Measurements from ENCODE around the gene TRIM72. TPM values are rescaled to one million over a fixed set of nuclear protein-coding genes. Genes with fewer than 3 reads are reported as not detected.
"Not testable (repeated sequence)": the region's sequence is repeated elsewhere in the genome, so short reads cannot be mapped to it uniquely, and the experiment has no call there.

The TRIM72 gene
- total and polyA plus RNA-seq, 2 donors (not counting 3 experiments of a cell fraction or from before 2014, with no cell fraction given), result not detected

GRCh38 chr16:31269541-31269940 lies 55.6 kb downstream of the TRIM72 start:
- H3K9me1 ChIP-seq (replicated peaks; ENCODE audit: control insufficient read depth, extremely low read depth, insufficient read depth, low read length), result no peaks in the 10 kb centered on the region
- H3K9me3 ChIP-seq (replicated peaks; ENCODE audit: control insufficient read depth, insufficient read depth, low read length), result no peaks in the 10 kb centered on the region
- no peak overlapping the region for H3K27ac ChIP-seq (ENCODE audit: insufficient read depth, low read depth, low read length)
- no peaks in the 10 kb centered on the region for H3K36me3 ChIP-seq (ENCODE audit: control insufficient read depth in 2 of 2, extremely low read depth in 1 of 2, insufficient read depth in 2 of 2, low read length in 2 of 2)
- ChIA-PET POLR2A (no interaction called here), CTCF (interaction anchor here (1.0 kb wide), 1 partner anchor 21 kb away, joined by 3 read pairs; no protein-coding TSS in a partner anchor)
- no peak overlapping the region for H3K4me2 ChIP-seq (ENCODE audit: insufficient read depth, low read length)
- no peaks in the 10 kb centered on the region for H3K27me3 ChIP-seq (ENCODE audit: control insufficient read depth in 2 of 2, insufficient read depth in 2 of 2, low read length in 2 of 2)
- H3K4me3 ChIP-seq (replicated peaks in 1 of 3; ENCODE audit: insufficient read depth in 1 of 3, low read depth in 1 of 3, low read length in 3 of 3), result no peak overlapping the region
- no TSS peak for BruUV-seq (replicated peaks)
- H4K20me1 ChIP-seq (replicated peaks; ENCODE audit: control insufficient read depth, extremely low read depth, insufficient read depth, low read length), result no peaks in the 10 kb centered on the region
- intact Hi-C loops (cut with micrococcal nuclease) (no loop called here), dilution Hi-C loops (cut with MboI; ENCODE audit: extremely low pct_ligation_motif_present, low sequenced_read_pairs) (no loop called here)
- no peaks in the 10 kb centered on the region for H3K79me2 ChIP-seq (ENCODE audit: control insufficient read depth, insufficient read depth, low read length)
- DNase-seq (ENCODE audit: low read depth, low spot score) (no peak), FAIRE-seq (no peak)
- H3K4me1 ChIP-seq (ENCODE audit: control insufficient read depth, extremely low read depth, insufficient read depth, low read length), result no peaks in the 10 kb centered on the region
- TF ChIP-seq EZH2 (IDR thresholded peaks at IDR 0.05; ENCODE audit: borderline replicate concordance, low read depth, low read length, severe bottlenecking), result no peak
- no peak overlapping the region for H2AFZ ChIP-seq (ENCODE audit: low read depth, low read length)
- no peak overlapping the region for H3K9ac ChIP-seq (replicated peaks; ENCODE audit: extremely low read depth, insufficient read depth, low read length)

DNA sequence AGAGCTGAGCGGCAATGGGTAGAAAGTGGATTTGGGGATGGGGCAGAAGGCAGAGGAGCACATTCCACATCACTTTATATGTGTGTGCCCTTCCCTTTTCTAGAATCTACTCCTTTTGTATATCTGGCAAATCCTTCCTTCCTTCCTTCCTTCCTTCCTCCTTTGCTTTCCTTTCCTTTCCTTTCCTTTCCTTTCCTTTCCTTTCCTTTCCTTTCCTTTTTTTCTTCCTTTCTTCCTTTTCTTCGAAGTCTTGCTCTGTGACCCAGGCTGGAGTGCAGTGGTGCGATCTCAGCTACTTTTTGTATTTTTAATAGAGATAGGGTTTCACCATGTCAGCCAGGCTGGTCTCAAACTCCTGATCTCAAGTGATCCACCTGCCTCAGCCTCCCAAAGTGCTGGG lies 56.1 kb downstream of the TRIM72 start:
- intact Hi-C loops (cut with micrococcal nuclease); H3K9me3 ChIP-seq (replicated peaks; ENCODE audit: control insufficient read depth, insufficient read depth, low read length); dilution Hi-C loops (cut with MboI; ENCODE audit: extremely low pct_ligation_motif_present, low sequenced_read_pairs); H3K27me3 ChIP-seq (ENCODE audit: control insufficient read depth in 2 of 2, insufficient read depth in 2 of 2, low read length in 2 of 2); POLR2A ChIA-PET; H3K9ac ChIP-seq (replicated peaks; ENCODE audit: extremely low read depth, insufficient read depth, low read length); H3K9me1 ChIP-seq (replicated peaks; ENCODE audit: control insufficient read depth, extremely low read depth, insufficient read depth, low read length); BruUV-seq (replicated peaks); H3K4me1 ChIP-seq (ENCODE audit: control insufficient read depth, extremely low read depth, insufficient read depth, low read length); H3K79me2 ChIP-seq (ENCODE audit: control insufficient read depth, insufficient read depth, low read length); H3K4me2 ChIP-seq (ENCODE audit: insufficient read depth, low read length); H3K36me3 ChIP-seq (ENCODE audit: control insufficient read depth in 2 of 2, extremely low read depth in 1 of 2, insufficient read depth in 2 of 2, low read length in 2 of 2); FAIRE-seq; DNase-seq (ENCODE audit: low read depth, low spot score); H3K27ac ChIP-seq (ENCODE audit: insufficient read depth, low read depth, low read length); H3K4me3 ChIP-seq (replicated peaks in 1 of 3; ENCODE audit: insufficient read depth in 1 of 3, low read depth in 1 of 3, low read length in 3 of 3); H2AFZ ChIP-seq (ENCODE audit: low read depth, low read length); H4K20me1 ChIP-seq (replicated peaks; ENCODE audit: control insufficient read depth, extremely low read depth, insufficient read depth, low read length): not testable (repeated sequence)
- CTCF ChIA-PET, result interaction anchor here (1.0 kb wide), 1 partner anchor 22 kb away, joined by 3 read pairs; no protein-coding TSS in a partner anchor

Data from endothelial cell of umbilical vein (primary cell).